RPMI7951 (cell line): Measurements from ENCODE around the gene ASRGL1. TPM values are rescaled to one million over a fixed set of nuclear protein-coding genes. Genes with fewer than 3 reads are reported as not detected.

Source experiments
- DNase-seq: peaks from one replicate; pipeline ENCODE4 v3.0.0-alpha.2; 2012; ENCODE audit warnings: low read depth
- total RNA-seq: library from RNA; depleted of rRNA; stranded (reverse); fragments of >200 nt; shearing (Covaris generic); gene quantifications from 2 replicates; pipeline ENCODE4 v1.2.3, GENCODE V29; 2014

ASRGL1 gene
- total RNA-seq, 1 experiment from 2014 or later, result 1.9 TPM

DNA sequence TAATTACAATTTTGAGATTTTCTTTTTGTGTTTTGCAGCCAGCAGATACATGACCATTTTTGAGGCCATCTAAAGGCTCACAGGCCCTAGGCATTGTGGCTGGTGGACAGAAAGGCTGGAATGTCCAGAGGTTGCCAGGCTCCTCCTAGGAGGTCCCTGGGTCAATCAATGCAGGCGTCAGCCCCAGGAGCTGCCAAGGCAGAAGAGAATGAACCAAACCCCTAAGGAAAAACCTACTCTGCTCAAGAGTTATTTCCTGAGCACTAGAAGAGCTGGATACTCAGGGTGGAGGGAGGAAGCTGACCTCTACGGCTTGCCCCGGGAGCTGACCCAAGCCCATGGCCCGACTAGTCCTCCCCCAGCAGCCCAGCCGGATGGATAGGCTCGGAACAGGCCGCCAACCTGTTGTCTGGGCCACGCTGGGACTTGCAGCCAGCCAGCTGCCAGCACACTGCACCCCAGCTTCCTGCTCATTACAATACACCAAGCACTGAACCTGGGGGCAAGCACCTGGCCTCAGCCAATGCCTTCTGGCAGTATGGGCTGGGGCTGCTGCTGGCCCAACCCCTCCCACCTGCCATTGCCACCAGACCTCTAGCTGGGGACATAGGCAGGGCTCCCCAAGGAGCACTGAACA, 75.9 kb downstream of the ASRGL1 start:
- DNase-seq, result no peak

DNA sequence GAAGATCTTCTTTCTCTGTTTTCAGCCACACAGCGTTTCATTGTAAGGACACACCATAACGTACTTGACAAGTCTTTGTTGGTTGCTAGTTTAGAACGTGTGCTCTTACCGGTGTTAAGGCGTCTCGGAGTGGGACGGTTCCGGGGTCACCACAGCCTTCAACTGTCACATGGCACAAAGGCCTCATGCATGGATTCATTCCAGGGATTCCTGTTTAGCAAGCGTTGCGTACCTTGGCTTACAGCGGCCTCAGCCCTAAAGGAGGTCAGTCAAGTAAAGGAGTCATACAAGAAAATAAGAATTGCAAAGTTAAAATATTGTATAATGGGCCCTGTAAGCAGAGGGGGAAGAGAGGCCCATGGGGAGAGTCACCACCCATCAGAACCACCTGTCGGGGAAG, 79.3 kb downstream of the ASRGL1 start:
- no peak for DNase-seq

DNA sequence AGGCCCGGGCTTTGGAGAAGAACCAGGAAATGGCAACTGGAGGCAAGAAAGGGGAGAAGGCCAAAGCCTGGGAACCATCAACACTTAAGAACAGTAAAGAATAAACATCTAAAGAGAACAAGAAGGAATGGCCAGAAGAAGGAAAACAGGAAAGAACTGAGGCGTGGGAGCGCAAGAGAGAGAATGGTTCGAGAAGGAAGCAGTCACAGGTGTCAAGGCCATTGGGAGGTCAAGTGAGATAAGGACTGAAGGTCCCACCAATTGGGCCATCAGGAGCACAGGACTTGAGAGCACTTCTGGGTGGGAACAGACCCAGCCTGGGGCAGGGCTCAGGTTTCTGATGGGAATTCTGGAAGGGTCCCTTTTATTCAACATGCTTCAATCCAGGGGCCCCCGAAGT, 80.9 kb downstream of the ASRGL1 start:
- DNase-seq, result no peak

DNA sequence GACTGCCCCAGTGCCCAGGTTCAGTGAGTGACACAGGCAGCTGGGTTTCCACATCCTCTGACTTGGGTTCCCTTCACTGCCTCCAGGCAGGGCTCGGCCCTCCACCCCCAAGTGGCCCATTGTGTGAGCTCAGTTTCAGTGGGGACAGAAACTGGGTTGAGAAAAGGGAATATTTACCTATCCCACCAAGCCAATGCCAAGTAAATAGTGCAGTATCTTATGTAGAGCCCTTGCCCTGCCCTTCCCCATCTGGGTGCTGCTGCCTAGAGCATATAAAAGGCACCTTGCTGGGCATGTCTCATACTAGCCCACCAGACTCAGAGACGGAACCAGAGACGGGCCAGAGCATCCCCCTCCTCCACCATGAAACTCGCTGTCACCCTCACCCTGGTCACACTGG, 81.5 kb downstream of the ASRGL1 start, which contains the start of gene SCGB1A1:
TSS of gene SCGB1A1 (plus strand) at position 301 of the 400 bp plus-strand sequence. CDS start at position 364, 63 bp downstream.
- no peak for DNase-seq

DNA sequence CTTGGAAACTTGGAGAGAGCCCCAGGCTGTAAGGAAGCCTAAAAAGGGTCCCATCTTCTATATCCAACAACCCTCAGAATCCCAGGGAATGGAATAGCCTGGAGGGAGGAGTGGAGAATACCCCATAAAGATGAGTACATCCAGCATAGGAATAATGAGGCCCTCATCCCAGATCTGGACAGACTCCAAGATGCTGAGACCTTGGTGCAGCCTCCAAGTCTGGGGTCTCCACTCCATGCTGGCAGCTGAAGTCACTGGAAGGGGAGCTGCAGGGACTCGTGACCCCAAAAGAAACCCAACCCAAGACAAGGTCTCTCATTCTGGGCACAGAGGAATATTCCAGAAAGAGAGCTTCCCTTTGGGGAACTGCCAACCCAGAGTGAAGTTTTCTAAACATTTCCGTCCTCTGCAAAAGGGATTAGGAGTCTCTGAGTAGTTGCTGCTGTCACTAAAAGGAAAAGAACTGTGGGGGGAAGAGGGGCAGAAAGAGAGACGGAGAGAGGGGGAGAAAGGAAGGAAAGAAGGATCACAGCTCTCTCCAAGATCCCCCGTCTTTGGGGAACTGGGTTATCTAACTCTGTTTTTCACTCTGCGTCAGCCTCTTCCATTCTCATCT, 82.2 kb downstream of the ASRGL1 start:
- DNase-seq, result no peak

DNA sequence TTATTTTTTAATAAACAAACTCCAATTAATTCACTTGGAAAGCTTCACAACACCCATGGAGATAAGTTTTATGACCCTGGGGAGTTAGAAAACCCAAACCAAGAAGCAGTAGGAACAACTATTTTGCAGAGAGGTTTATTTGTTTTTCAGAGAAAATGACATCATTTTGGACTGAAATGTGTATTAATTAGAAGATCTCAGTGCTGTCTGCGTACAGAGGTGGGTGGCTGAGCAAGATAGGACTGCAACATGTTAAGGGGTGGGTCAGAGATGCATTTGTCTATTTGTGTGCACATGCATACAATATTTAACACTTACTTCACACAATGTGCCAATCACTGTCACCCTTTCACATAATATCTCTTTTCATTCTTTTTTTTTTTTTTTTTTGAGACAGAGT, 82.7 kb downstream of the ASRGL1 start:
- no peak for DNase-seq

DNA sequence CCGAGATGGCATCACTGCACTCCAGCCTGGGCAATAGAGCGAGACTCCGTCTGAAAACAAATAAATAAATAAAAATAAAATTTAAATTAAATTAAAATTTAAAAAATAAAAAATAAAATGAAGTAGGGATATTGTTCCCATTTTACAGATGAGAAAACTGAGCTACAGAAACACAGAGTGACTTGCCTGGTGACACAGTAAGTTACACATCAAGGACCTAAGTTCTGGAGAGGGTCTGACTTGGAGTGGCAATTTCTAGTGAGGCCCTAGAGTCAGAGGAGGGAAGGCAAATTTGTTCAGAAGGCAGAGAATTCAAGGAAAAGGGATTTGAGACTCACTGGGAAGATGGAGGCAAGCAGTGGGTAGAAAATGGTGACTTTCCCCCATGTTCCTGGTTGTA, 83.6 kb downstream of the ASRGL1 start:
- no peak for DNase-seq

DNA sequence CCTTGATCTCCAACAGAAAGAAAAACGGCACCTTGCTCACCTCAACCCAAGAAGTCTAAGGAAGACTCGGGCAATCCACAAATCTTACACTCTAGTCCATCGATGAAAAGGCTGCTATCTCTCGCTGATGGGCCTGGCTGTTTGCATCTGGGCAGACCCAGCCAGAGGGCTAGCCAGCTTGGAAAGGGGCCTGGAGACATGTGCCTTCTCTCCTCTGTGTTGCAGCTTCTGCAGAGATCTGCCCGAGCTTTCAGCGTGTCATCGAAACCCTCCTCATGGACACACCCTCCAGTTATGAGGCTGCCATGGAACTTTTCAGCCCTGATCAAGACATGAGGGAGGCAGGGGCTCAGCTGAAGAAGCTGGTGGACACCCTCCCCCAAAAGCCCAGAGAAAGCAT, 84.7 kb downstream of the ASRGL1 start:
- DNase-seq, result no peak

DNA sequence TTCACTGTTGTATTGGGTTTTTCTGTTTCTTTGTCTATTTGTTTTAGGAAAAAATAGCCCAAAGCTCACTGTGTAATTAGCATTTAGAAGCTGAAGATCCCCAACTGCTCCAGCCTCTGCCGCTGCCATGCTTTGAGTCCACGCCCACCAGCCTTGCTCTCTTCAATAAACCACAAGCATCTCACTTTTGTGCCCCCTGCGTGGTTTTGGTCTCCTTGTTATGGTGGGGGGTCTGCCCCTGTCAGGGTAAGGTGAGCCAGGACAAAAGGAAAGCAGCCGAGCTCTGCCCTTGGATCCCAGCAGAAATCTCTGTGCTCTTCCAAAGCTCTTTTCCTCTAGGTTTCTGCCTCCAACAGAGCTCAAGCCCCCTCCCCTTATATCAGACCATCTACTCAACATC, 85.8 kb downstream of the ASRGL1 start:
- no peak for DNase-seq

DNA sequence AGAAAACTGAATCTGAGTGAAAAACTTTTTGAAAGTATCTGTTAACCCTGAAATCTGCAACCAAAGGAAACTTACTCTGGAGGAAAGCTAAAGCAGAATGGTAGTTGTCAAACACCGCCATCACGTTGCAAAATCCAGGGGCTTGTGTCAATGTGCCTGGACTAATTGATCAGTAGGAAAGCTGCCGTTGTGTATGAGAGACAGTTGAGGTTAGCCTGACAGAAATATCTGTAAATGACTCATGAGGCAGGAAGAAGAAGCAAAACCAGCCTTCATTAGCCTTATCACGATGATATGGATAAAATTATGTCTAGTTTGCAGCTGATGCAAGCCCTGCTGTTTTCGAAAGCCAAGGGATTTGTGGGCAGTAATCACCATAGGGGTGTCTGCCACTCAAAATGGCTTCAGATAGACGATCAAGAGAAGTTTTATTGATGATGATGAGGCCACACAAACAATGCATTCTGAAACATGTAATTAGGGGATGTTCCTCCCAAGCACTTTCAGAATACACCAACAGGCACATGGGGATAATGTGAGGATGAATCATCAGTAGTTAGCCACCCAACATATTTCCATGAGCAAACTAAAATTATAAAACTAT, 90.5 kb downstream of the ASRGL1 start:
- peak; percentile 55 for DNase-seq

DNA sequence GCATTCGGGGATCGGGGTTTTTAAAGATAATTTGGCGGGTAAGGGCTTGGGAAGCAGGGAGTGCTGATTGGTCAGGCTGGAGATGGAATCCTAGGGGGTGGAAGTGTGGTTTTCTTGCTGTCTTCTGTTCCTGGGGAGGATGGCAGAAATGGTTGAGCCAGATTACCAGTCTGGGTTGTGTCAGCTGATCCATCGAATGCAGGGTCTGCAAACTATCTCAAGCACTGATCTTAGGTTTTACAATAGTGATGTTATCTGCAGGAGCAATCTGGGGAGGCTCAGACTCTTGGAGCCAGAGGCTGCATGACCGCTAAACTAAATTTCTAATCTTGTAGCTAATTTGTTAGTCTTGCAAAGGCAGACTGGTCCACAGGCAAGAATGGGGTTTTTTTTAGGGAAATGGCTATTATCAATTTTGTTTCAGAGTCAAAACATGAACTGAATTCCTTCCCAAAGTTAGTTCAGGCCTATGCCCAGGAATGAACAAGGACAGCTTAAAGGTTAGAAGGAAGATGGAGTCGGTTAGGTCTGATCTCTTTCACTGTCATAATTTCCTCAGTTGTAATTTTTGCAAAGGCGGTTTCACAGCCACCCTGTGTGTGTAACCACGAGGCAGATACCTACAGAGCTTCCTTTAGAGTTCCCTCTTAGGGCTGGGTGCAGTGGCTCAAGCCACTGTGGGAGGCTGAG, 91.8 kb downstream of the ASRGL1 start:
- no peak for DNase-seq

DNA sequence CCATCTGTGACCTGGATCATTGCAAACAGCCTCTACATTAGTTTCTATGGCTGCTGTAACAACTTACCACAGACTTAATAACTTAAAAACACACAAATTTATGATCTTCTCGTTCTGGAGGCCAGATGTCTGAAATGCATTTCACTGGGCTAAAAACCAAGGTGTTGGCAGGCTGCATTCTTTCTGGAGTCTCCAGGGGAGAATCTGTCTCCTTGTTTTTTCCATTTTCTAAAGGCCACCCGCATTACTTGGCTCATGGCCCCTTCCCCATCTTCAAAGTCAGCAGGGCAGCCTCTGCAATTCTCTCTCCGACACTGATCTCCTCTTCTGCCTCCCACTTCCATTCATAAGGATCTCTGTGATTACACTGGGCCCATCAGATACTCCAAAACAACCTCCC, 93.2 kb downstream of the ASRGL1 start:
- DNase-seq, result no peak

DNA sequence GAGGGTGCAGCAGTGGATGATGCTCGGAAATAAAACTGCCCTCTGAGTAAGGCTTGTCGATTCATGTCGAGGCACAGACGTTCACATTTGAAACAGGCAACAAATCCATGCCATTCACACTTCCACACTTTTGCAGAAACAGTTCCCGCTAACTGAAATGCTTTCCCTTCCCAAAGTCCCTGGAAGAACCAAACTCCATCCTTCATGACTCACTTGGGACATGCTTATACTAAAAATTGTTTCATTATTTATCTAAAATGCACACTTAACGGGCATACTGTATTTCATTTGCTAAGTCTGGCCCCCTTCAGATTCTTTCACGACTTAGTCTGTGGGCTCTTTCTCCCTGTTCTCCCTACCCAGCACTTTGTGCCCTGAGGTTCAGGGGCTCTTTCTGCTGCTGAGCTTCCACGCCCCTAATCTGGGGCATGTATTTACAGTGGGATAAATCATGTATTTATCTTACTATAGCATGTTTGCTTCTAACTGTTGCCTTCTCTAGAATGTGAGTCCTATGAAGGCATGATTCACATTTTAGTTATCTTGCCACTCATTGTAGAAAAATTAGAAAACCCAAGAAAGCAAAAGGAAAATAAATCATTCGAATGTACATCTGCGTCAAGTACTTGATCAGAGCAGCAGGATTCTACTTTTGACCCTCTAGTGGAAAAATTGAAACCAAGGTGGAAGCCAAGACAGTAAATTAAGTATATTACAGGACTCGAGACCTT, 94.1 kb downstream of the ASRGL1 start:
- DNase-seq, result peak; percentile 34

DNA sequence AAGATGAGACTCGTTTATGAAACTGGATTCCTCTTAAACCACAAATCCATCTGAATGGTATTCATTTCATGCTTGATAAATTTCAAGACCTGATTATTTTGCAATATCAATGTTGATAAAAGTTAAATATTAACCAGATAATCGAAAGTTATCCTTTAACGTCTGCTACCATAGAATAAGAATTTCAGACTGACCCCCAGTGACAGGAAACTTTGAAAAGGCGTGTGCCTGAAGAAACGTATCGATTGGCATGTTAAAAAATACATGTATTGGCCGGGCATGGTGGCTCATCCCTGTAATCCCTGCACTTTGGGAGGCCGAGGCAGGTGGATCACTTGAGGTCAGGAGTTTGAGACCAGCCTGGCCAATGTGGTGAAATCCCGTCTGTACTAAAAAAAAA, 95.4 kb downstream of the ASRGL1 start:
- no peak for DNase-seq

DNA sequence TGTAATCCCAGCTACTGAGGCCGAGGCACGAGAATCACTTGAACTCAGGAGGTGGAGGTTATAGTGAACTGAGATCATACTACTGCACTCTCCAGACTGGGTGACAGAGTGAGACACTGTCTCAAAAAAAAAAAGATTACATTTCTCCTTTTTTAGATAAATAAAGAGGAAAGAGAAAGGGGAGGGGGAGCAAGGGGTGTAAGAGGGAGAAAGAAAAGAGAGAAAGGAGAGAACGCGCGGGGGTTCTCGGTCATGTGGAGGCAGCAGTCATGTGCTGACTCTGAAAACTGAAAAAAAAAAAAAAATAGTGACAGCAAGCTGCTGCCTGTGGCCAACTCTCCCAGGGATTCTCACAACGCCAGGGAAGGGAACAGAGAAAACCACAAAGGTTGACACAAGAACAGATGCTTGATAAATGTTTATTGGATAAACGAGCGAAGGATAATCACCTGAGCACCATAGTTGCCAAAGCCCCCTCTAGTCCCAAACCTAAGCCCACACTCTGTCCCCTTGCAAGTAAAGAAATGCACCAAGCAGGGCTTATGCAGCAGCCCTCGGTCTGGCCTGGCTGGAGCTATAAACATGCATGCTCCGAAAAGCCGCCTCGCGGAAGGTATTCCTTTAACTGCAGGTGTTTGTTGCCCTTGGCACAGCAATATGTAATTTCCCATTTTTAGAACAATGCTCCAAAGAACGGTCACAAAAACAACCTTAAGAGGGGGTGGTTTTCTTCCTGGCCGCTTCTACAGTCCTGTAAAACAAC, 96.1 kb downstream of the ASRGL1 start:
- DNase-seq, result no peak

DNA sequence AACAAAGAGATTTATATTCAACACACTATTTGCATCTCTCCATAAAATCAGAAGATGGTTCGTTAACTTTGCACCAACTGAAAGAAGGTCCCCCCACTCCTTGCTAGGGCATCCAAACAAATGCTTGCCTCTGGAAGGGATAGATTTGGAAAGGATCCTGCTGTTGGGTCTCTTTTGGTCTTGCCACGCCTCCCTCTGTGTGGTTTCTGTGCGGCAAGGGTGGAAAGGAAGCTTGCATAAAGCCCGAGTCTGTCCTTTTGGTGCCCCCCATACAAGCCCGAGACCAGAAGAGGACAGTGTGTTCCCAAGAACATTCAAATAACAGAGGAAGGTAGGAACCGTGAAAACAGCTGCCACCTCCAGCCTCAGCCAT, 96.6 kb downstream of the ASRGL1 start:
- no peak for DNase-seq

DNA sequence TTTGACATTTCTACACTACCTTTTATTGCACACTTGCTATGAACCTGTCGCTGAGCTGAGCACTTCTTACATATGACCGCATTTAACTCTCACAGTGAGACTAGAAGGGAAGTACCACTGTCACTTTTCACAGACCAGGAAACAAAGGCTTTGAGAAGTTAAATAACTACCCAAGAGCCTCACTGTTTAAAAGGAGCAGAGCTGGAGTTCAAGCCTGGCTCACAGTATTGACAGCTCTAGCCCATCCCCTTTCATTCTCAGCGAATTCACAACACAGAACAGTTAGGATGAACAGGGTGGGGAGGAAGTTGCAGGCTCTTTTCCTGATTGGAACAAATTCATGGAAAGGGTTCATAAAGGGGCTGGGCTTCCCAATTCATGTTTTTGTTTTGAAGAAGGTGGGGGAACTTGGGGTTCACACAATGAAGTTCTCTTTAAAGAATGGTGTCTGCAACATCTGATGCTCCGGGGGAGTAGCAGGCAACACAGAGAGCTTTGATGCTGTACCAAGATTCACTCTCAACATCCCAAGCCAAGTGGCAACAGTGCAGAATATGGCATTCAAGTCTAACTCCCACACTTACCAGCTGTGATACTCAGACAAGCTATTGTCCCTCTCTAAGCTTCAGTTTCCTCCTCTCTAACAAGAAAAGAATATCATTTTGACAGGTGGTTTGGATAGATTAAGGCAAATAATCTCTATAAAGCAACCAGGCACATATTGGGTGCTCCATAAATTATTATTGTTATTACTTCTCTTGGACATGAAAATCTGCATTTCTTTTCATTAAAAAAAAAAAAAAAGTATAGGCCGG, 98.8 kb downstream of the ASRGL1 start:
- no peak for DNase-seq

DNA sequence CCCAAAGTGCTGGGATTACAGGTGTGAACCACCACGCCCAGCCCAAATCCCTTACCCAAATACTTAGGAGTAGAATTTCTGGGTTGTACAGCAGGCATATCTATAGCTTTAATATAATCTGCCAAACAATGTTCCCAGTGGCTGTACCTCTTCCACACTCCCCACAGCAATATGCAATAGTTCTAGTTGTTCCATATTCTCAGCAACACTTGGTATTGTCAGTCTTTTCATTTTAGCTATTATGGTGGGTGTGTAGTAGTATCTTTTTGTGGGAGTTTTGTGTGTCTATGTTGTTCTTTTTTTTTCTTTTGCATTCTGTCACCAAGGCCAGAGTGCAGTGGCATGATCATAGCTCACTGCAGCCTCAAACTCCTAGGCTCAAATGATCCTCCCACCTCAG, 100.4 kb downstream of the ASRGL1 start:
- no peak for DNase-seq

DNA sequence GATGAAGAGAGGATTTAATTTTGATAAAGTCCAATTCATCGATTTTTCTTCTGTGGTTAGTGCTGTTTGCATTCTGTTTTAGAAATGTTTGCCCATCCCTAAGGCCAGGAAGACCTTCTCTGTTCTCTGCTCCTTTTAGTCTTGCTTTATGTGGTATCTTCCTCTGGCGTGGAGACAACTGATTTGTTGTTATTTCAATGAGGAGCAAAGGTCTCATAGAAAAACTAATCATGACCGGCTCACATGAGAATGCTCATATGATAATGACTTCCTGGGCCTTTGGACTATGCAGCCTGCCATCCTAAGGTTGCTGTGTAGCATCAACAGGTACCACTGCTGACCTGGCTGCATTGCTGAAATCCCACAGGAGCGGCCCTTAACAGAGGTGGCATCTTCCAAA, 101.4 kb downstream of the ASRGL1 start:
- DNase-seq, result no peak

DNA sequence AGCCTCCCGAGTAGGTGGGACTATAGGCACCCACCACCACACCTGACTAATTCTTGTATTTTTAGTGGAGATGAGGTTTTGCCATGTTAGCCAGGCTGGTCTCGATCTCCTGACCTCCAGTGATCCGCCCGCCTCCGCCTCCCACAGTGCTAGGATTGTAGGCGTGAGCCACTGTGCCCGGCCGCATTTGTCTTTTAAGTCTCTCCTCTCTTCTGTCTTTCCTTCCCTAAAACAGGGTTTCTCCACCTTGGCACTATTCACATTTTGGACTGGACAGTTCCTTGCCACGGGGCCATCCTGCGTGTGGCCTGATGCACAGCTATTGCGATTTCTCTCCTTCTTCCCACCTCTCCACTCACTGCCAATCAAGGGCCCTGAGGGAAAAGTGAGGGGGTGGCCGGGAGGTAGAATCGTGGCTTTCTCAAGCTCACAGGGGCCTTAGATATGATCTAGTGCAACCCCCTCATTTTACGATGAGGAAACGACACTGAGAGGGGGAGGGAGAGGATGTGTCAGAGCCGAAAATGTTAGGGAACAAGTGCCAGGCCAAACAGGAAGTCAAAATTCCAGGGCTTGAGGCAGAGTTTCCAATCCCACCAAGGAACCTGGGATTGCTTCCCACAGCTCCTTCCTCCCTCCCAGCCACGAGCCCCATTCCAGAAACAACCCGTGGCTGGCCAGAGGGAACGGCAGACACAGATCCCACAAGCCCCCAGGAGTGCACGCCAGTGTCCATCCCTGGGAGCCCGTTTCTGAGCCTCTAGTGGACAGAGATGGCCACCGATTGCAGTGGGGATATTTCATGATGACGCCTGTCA, 102.7 kb downstream of the ASRGL1 start:
- DNase-seq, result peak; percentile 73
